ENCODE data around the gene BRAT1. TPM values are rescaled to one million over a fixed set of nuclear protein-coding genes. Genes with fewer than 3 reads are reported as not detected.
A peak's percentile ranks its signal among the peaks of the same experiment; 100 is the strongest.

BRAT1 gene
- total RNA-seq, 2 experiments from 2014 or later, result 40.0 to 43.9 TPM

GRCh38 chr7:2510130-2510776, 45.1 kb downstream of the BRAT1 start:
- POLR2A ChIA-PET, result no interaction called here
- Mint-ChIP-seq H3K27me3 (no peaks in the 10 kb centered on the region), H3K36me3 (ENCODE audit: low read depth) (no peaks in the 10 kb centered on the region), H3K4me3 (peak overlapping the region; percentile 66), H3K9me3 (no peaks in the 10 kb centered on the region), H3K4me1 (peaks cover 57% of the 10 kb centered on the region), H3K27ac (peak overlapping the region; percentile 95)
- CTCF ChIA-PET, result interaction anchor here (1.2 to 2.8 kb wide), 4 partner anchors 8 to 42 kb away, joined by 3 to 8 read pairs (median 6); no protein-coding TSS in a partner anchor
- no peak for DNase-seq

- POLR2A ChIA-PET, result no interaction called here
- H3K27me3 Mint-ChIP-seq, result no peaks in the 10 kb centered on the region
- no peaks in the 10 kb centered on the region for H3K36me3 Mint-ChIP-seq (ENCODE audit: low read depth)
- DNase-seq, result no peak
- no peaks in the 10 kb centered on the region for H3K9me3 Mint-ChIP-seq
- peak overlapping the region; percentile 60 for H3K4me3 Mint-ChIP-seq
- H3K27ac Mint-ChIP-seq, result peak overlapping the region; percentile 92
- peaks cover 57% of the 10 kb centered on the region for H3K4me1 Mint-ChIP-seq
- CTCF ChIA-PET, result interaction anchor here (1.2 to 2.8 kb wide), 5 partner anchors 8 to 201 kb away, joined by 3 to 8 read pairs (median 6); no protein-coding TSS in a partner anchor
Observed at GRCh38 chr7:2509298-2509906, 45.9 kb downstream of the BRAT1 start.

GRCh38 chr7:2508327-2509215, 46.8 kb downstream of the BRAT1 start:
- ChIA-PET CTCF (interaction anchor here (1.4 to 2.7 kb wide), 4 partner anchors 10 to 202 kb away, joined by 3 to 6 read pairs (median 5); no protein-coding TSS in a partner anchor), POLR2A (interaction anchor here (0.6 kb wide), 1 partner anchor 28 kb away, joined by 3 read pairs; no protein-coding TSS in a partner anchor)
- Mint-ChIP-seq H3K4me3 (peak overlapping the region; percentile 60), H3K4me1 (peaks cover 57% of the 10 kb centered on the region), H3K36me3 (ENCODE audit: low read depth) (no peaks in the 10 kb centered on the region), H3K27me3 (no peaks in the 10 kb centered on the region), H3K9me3 (no peaks in the 10 kb centered on the region), H3K27ac (peak overlapping the region; percentile 92)
- DNase-seq, result peak; percentile 86

GRCh38 chr7:2507917-2508306, 47.4 kb downstream of the BRAT1 start:
- Mint-ChIP-seq H3K9me3 (no peaks in the 10 kb centered on the region), H3K27me3 (no peaks in the 10 kb centered on the region), H3K4me1 (peaks cover 53% of the 10 kb centered on the region), H3K36me3 (ENCODE audit: low read depth) (no peaks in the 10 kb centered on the region), H3K27ac (peak overlapping the region; percentile 92), H3K4me3 (no peak overlapping the region)
- no peak for DNase-seq
- POLR2A ChIA-PET, result no interaction called here
- CTCF ChIA-PET, result interaction anchor here (1.4 to 2.7 kb wide), 4 partner anchors 10 to 203 kb away, joined by 3 to 6 read pairs (median 5); no protein-coding TSS in a partner anchor

GRCh38 chr7:2507208-2507916, 48.0 kb downstream of the BRAT1 start:
- peaks cover 48% of the 10 kb centered on the region for H3K4me1 Mint-ChIP-seq
- DNase-seq, result no peak
- peak overlapping the region; percentile 92 for H3K27ac Mint-ChIP-seq
- no peaks in the 10 kb centered on the region for H3K9me3 Mint-ChIP-seq
- no peaks in the 10 kb centered on the region for H3K27me3 Mint-ChIP-seq
- H3K36me3 Mint-ChIP-seq (ENCODE audit: low read depth), result no peaks in the 10 kb centered on the region
- H3K4me3 Mint-ChIP-seq, result no peak overlapping the region
- ChIA-PET POLR2A (no interaction called here), CTCF (interaction anchor here (1.6 to 2.7 kb wide), 3 partner anchors 13 to 203 kb away, joined by 4 to 6 read pairs (median 6); no protein-coding TSS in a partner anchor)

- Mint-ChIP-seq H3K4me3 (no peak overlapping the region), H3K27me3 (peaks cover 2% of the 10 kb centered on the region), H3K27ac (no peak overlapping the region), H3K9me3 (no peaks in the 10 kb centered on the region), H3K36me3 (ENCODE audit: low read depth) (no peaks in the 10 kb centered on the region), H3K4me1 (peaks cover 29% of the 10 kb centered on the region)
- DNase-seq, result no peak
- CTCF ChIA-PET, result no interaction called here
- POLR2A ChIA-PET, result no interaction called here
Observed at GRCh38 chr7:2505401-2505800, 49.9 kb downstream of the BRAT1 start.

- Mint-ChIP-seq H3K36me3 (ENCODE audit: low read depth) (no peaks in the 10 kb centered on the region), H3K27me3 (peaks cover 2% of the 10 kb centered on the region), H3K9me3 (no peaks in the 10 kb centered on the region), H3K4me3 (no peak overlapping the region), H3K27ac (no peak overlapping the region), H3K4me1 (peaks cover 24% of the 10 kb centered on the region)
- ChIA-PET CTCF (no interaction called here), POLR2A (no interaction called here)
- no peak for DNase-seq
Observed at GRCh38 chr7:2504889-2505375, 50.4 kb downstream of the BRAT1 start.

- ChIA-PET POLR2A (no interaction called here), CTCF (interaction anchor here (1.3 to 1.7 kb wide), 2 partner anchors 12 to 35 kb away, joined by 3 read pairs; no protein-coding TSS in a partner anchor)
- Mint-ChIP-seq H3K9me3 (no peaks in the 10 kb centered on the region), H3K27ac (no peak overlapping the region), H3K36me3 (ENCODE audit: low read depth) (no peaks in the 10 kb centered on the region), H3K4me1 (peaks cover 18% of the 10 kb centered on the region), H3K27me3 (peaks cover 2% of the 10 kb centered on the region), H3K4me3 (no peak overlapping the region)
- DNase-seq, result no peak
Observed at GRCh38 chr7:2504128-2504888, 51.0 kb downstream of the BRAT1 start.

- POLR2A ChIA-PET, result no interaction called here
- Mint-ChIP-seq H3K27me3 (peaks cover 2% of the 10 kb centered on the region), H3K4me1 (peaks cover 8% of the 10 kb centered on the region), H3K9me3 (no peaks in the 10 kb centered on the region), H3K36me3 (ENCODE audit: low read depth) (no peaks in the 10 kb centered on the region), H3K27ac (no peak overlapping the region), H3K4me3 (no peak overlapping the region)
- CTCF ChIA-PET, result interaction anchor here (0.6 to 2.2 kb wide), 5 partner anchors 7 to 248 kb away, joined by 3 to 8 read pairs (median 3); no protein-coding TSS in a partner anchor
- no peak for DNase-seq
Observed at GRCh38 chr7:2503056-2503941, 52.0 kb downstream of the BRAT1 start.

GRCh38 chr7:2502647-2502966, 52.7 kb downstream of the BRAT1 start:
- POLR2A ChIA-PET, result no interaction called here
- no peak overlapping the region for H3K4me3 Mint-ChIP-seq
- H3K27me3 Mint-ChIP-seq, result peaks cover 2% of the 10 kb centered on the region
- no peak for DNase-seq
- no peak overlapping the region for H3K27ac Mint-ChIP-seq
- no peaks in the 10 kb centered on the region for H3K36me3 Mint-ChIP-seq (ENCODE audit: low read depth)
- peaks cover 3% of the 10 kb centered on the region for H3K4me1 Mint-ChIP-seq
- CTCF ChIA-PET, result interaction anchor here (1.3 to 2.2 kb wide), 3 partner anchors 8 to 33 kb away, joined by 3 to 8 read pairs (median 3); no protein-coding TSS in a partner anchor
- no peaks in the 10 kb centered on the region for H3K9me3 Mint-ChIP-seq

Measured in activated CD4-positive, alpha-beta T cell treated with anti-CD3 and anti-CD28 coated beads, Interleukin-2, amount 10 ng/mL, durations not matched to agents 7 days and 5 days (primary cell).